Fibroblast of the conjunctiva (primary cell): ENCODE data around the gene EIF4A3.
A peak's percentile ranks its signal among the peaks of the same experiment; 100 is the strongest.

ENCODE experiments used
- DNase-seq: peaks from one replicate; pipeline ENCODE4 v3.0.0-alpha.2; 2010; ENCODE audit warnings: low read depth

The EIF4A3 gene

GRCh38 chr17:80132906-80133625 is 13.9 kb downstream of the EIF4A3 start:
- DNase-seq = no peak

- no peak for DNase-seq
Measured at GRCh38 chr17:80130992-80131391, 15.9 kb downstream of the EIF4A3 start.

- DNase-seq = no peak
Measured at GRCh38 chr17:80129006-80129565, 17.8 kb downstream of the EIF4A3 start.

- peak; percentile 21 for DNase-seq
Measured at GRCh38 chr17:80126449-80126715, 20.5 kb downstream of the EIF4A3 start.

GRCh38 chr17:80125656-80126448 is 21.1 kb downstream of the EIF4A3 start:
- DNase-seq = peak; percentile 64

GRCh38 chr17:80124351-80124981 is 22.5 kb downstream of the EIF4A3 start:
- no peak for DNase-seq

GRCh38 chr17:80123791-80124190 is 23.1 kb downstream of the EIF4A3 start:
- DNase-seq = no peak

- DNase-seq = no peak
Measured at GRCh38 chr17:80122926-80123505, 23.9 kb downstream of the EIF4A3 start.

GRCh38 chr17:80122026-80122575 is 24.8 kb downstream of the EIF4A3 start:
- DNase-seq = no peak

- no peak for DNase-seq
Measured at GRCh38 chr17:80119839-80120238, 27.1 kb downstream of the EIF4A3 start.

- DNase-seq = no peak
Measured at GRCh38 chr17:80119271-80119791, 27.6 kb downstream of the EIF4A3 start.

- no peak for DNase-seq
Measured at GRCh38 chr17:80118601-80119270, 28.2 kb downstream of the EIF4A3 start.

- no peak for DNase-seq
Measured at GRCh38 chr17:80117491-80118401, 29.2 kb downstream of the EIF4A3 start.

- no peak for DNase-seq
Measured at GRCh38 chr17:80116921-80117380, 30.0 kb downstream of the EIF4A3 start.

GRCh38 chr17:80116276-80116920 is 30.5 kb downstream of the EIF4A3 start:
- no peak for DNase-seq

- DNase-seq = no peak
Measured at GRCh38 chr17:80115159-80115558, 31.8 kb downstream of the EIF4A3 start.

GRCh38 chr17:80114758-80115157 is 32.2 kb downstream of the EIF4A3 start:
- DNase-seq = no peak

GRCh38 chr17:80113033-80113484 is 33.9 kb downstream of the EIF4A3 start:
- DNase-seq = no peak

GRCh38 chr17:80112471-80113032 is 34.4 kb downstream of the EIF4A3 start:
- no peak for DNase-seq
